Putamen (tissue), 1 donor: ENCODE measurements around the gene HCRT.

Experiments
- DNase-seq: peaks from one replicate; pipeline ENCODE4 v3.0.0-alpha.2; 2016; ENCODE audit warnings: low spot score

Gene HCRT

DNA sequence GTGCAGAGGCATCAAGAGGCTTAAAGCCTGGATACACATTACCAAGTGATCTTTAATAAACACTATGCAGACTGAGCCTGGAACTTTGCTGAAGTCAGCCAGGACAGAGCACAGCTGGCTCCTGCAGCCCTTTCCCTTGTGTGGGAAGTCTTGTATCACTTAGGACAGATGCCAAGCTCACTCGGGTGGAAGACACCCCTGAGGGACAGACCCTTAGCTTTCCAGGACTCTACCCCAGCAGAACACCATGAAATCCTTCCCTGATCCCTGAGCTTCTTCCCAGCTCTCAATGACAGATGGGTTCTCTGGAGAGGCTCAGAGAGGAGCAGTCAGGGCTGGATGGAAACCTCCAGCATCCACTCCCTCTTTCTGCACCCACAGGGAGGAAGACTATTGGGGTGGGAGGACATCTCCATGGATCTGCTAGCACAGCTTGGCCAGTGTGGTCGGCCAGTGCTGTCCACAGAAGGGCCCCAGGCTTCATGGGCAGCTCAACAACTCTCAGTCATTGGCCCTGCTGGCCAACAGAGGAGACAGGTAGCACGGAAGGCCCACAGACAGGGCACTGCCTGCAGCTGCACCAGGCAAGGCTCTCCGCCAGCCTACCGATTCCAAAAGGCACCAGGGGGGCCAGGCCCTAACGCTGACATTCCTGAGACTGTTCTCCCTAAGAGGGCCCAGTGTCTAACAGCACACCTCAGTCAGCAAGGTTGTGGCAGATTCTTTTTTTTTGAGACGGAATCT lies 46.3 kb downstream of the HCRT start:
- no peak for DNase-seq

DNA sequence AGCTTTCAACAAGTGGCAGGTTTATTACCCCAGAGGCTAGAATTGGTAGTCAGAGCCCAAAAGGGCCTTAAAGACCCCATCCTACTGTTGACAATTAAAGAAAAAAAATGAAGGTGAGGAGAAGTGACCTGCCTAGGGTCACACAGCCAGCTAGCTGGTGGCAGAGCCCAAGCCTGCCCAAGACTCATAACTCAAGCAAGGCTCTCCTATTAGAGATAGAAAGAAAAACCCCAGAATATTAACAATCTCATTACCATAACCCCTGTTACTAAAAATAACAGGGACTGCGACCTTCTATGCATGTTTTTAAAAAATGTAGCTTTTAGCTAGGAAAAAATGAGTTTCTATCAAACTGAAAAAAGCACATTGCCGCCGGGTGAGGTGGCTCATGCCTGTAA lies 48.6 kb downstream of the HCRT start:
- no peak for DNase-seq

DNA sequence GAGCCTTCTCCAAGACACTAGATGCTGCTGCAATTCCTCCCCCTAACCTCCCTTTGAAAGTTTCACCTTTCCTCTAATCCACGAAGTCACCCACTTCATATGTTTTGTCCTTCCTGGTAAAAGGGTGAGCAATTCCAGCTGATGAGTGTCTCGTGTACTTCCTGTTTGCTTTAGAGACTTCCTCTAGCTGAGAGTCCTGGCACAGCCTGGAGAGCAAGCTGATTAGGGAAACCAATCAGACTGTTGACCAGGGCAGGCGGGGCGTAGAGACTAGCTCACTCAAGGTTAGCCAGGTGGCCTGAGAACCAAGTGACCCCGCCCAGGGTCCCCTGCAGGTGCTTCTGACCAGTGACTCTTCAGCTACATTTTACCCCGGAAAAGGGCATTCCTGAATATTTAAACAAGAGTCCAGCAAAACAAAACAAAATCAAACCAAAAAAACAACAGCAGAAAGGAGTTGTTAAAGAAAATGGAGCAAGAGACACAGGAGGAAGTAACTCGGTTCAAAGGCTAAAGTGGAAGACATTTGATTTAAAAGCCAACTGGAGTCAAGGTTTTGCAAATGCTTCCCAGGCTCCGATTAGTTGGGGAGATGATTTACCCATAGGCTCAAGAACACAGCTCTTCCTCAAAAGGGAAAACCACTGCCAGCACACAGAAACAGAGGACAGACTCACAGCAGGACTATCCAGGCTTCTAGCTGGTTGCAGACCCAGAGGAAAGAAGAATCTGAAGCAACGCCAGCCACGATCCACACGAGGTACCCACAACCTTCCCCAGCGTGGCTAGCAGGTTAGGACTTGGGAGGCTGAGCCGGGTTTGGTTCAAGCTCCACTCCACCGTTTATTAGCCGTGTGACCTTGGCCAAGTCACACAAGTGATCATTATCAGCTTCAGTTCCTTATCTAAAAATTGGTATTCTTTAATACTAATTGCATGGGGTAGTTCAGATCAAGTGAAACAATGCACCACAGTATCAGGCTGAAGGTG lies 49.3 kb downstream of the HCRT start:
- DNase-seq: no peak

DNA sequence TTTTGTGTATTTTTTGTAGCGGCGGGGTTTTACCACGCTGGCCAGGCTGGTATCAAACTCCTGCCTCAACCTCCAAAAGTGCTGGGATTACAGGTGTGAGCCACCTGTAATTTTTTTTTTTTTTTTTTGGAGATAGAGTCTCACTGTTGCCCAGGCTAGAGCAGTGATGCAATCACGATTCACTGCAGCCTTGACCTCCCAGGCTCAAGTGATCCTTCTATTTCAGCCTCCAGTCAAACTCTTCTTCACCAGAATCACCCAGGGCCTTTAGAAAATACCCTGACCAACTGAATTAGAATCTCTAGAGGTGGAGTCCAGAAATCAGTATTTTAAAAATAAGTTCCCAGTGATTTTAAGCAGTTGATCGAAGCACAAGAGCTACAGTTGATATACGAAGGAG lies 50.1 kb downstream of the HCRT start:
- DNase-seq: no peak
